Lower leg skin (tissue), 4 donors: Measurements from ENCODE around the gene LY6G5C. TPM values are rescaled to one million over a fixed set of nuclear protein-coding genes. Genes with fewer than 3 reads are reported as not detected.

Experiments
- DNase-seq, 2 donors: peaks; one replicate each; pipeline ENCODE4 v3.0.0-alpha.2; 2019; ENCODE audit warnings: low spot score in 2 of 2
- H3K4me3 ChIP-seq: fragments of 200-600 bp; sonication (generic); 2 replicates; pipeline ENCODE4 v1.5.1; 2017; ENCODE audit warnings: mild to moderate bottlenecking, low read depth; ENCODE audit not compliant: poor library complexity, severe bottlenecking
- CTCF ChIP-seq, 3 donors: fragments of 450-650 bp; IDR thresholded peaks; one replicate each; pipeline ENCODE4 v1.5.1; 2016; ENCODE audit warnings: antibody characterized with exemption in 3 of 3, mild to moderate bottlenecking in 3 of 3, moderate library complexity in 2 of 3
- POLR2A ChIP-seq, 2 donors: fragments of 450-650 bp; IDR thresholded peaks; one replicate each; pipeline ENCODE4 v1.6.1; 2016 to 2017; ENCODE audit warnings: antibody characterized with exemption in 2 of 2, mild to moderate bottlenecking in 1 of 2, moderate library complexity in 1 of 2
- WGBS, 2 donors: methylation state at CpG; one replicate each; pipeline ENCODE4 v1.1.5; 2018; 5-methylcytosine and 5-hydroxymethylcytosine counted together
- intact Hi-C: fragments of 100-400 bp; cut with DNase I; formaldehyde crosslinking; loops from one replicate; pipeline ENCODE4 v1.15.0; 2023; ENCODE audit warnings: low total_unique reads
- total RNA-seq, 4 donors: library from RNA; depleted of rRNA; stranded (reverse); fragments of >200 nt; gene quantifications; one replicate each; pipeline ENCODE4 v1.1.0, GENCODE V29; 2016

LY6G5C gene
- total RNA-seq, 4 donors from 2014 or later: 1.6 TPM; not detected in 3

GRCh38 chr6:31631681-31632278, 49.1 kb downstream of the LY6G5C start:
- 85 to 87% methylated on average over 27 to 32 of the region's 32 CpGs for WGBS, 2 donors
- intact Hi-C loops: no loop called here
- DNase-seq: no peak
- H3K4me3 ChIP-seq: no peak overlapping the region
- no peak for TF ChIP-seq POLR2A (IDR thresholded peaks at IDR 0.05)
- no peak for TF ChIP-seq CTCF (IDR thresholded peaks at IDR 0.05)

- 83 to 87% methylated on average over 15 to 16 of the region's 16 CpGs for WGBS, 2 donors
- intact Hi-C loops: no loop called here
- H3K4me3 ChIP-seq: no peak overlapping the region
- no peak for TF ChIP-seq POLR2A (IDR thresholded peaks at IDR 0.05)
- no peak for TF ChIP-seq CTCF (IDR thresholded peaks at IDR 0.05)
- no peak for DNase-seq
Measured at GRCh38 chr6:31631209-31631608, 49.7 kb downstream of the LY6G5C start.

DNA sequence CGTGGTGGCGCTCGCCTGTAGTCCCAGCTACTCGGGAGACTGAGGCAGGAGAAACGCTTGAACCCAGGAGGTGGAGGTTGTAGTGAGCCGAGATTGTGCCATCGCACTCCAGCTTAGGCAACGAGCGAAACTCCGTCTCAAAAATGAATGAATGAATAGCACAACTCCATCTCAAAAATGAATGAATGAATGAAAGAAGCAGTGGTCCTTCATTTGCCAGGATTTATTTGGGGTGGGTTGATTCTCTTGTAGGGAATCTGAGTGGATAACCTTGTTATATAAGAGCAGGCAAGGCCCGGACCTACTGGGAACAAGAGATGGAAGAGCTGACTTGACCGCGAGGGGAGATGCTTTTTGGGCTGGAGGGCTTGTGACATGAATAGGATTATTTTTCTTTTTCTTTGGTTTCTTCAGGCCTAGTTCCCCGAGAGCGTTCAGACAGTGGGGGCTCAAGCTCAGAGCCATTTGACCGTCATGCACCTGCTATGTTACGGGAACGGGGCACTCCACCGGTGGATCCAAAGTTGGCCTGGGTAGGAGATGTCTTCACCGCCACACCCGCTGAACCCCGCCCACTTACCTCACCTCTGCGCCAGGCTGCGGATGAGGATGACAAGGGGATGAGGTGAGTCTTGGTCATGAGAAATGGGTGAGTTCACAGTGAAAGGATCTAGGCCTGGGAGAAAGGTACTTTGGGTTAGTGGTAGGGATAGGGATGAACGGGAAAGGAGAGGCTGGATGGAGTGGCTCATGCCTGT, 50.5 kb downstream of the LY6G5C start:
- no peak for DNase-seq
- intact Hi-C loops: no loop called here
- 79 to 85% methylated on average over 25 of the region's 25 CpGs for WGBS, 2 donors
- TF ChIP-seq CTCF (IDR thresholded peaks at IDR 0.05): no peak
- H3K4me3 ChIP-seq: no peak overlapping the region

DNA sequence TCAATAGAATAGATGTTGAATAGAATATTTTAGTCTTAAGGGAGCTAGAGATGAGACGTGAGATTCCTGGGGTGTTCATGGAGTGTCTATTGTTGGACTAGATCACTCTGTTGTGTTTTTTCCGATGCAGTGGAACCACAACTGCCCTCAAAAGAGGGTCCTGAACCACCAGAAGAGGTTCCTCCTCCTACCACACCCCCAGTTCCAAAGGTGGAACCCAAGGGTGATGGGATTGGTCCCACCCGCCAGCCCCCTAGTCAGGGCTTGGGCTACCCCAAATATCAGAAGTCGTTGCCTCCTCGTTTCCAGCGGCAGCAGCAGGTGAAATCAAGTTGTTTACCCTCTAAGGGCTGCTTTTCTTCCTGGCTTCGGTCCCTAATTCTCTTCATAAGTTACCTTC, 51.9 kb downstream of the LY6G5C start:
- intact Hi-C loops: no loop called here
- no peak overlapping the region for H3K4me3 ChIP-seq
- TF ChIP-seq CTCF (IDR thresholded peaks at IDR 0.05): no peak
- TF ChIP-seq POLR2A (IDR thresholded peaks at IDR 0.05): no peak
- no peak for DNase-seq
- 90 to 93% methylated on average over 7 of the region's 7 CpGs for WGBS, 2 donors

DNA sequence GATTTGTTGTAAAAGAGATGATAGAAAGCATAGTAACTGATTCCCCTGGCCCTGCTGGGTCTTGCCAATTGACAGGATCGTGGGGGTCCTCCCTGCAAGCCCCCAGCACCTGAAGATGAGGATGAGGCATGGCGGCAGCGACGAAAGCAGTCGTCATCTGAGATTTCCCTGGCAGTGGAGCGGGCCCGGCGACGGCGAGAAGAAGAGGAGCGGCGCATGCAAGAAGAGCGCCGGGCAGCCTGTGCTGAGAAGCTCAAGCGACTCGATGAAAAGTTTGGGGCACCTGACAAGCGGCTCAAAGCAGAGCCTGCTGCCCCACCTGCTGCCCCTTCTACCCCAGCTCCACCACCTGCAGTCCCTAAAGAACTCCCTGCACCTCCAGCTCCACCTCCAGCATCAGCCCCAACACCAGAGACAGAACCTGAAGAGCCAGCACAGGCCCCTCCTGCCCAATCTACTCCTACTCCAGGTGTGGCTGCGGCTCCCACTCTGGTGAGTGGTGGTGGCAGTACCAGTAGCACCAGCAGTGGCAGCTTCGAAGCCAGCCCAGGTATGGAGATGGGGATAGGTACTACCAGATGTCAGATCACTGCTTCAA, 53.1 kb downstream of the LY6G5C start:
- DNase-seq: no peak
- H3K4me3 ChIP-seq: no peak overlapping the region
- intact Hi-C loops: no loop called here
- TF ChIP-seq POLR2A (IDR thresholded peaks at IDR 0.05) (no peak), CTCF (IDR thresholded peaks at IDR 0.05) (no peak)
- WGBS, 2 donors: 93 to 94% methylated on average over 19 of the region's 19 CpGs
